HG03045 (cell line): ENCODE data around the gene HBG2.
"Not testable (repeated sequence)": the region's sequence is repeated elsewhere in the genome, so short reads cannot be mapped to it uniquely, and the experiment has no call there.

Source experiments
- ATAC-seq: cut with Tn5 transposase; IDR thresholded peaks from one replicate; pipeline ENCODE4 v1.9.1; 2021; ENCODE audit warnings: mild to moderate bottlenecking, moderate library complexity; ENCODE audit not compliant: unreplicated experiment

Gene HBG2

GRCh38 chr11:5250543-5251204 is 3.9 kb downstream of the HBG2 start:
- no peak for ATAC-seq

- not testable (repeated sequence) for ATAC-seq
Measured at GRCh38 chr11:5249807-5250396, 4.7 kb downstream of the HBG2 start, which contains the start of gene HBG1. Gene HBG1 (minus strand): TSS chr11:5249857. CDS start chr11:5249804, 53 bp downstream.

- ATAC-seq = not testable (repeated sequence)
Measured at GRCh38 chr11:5248498-5248897, 6.1 kb downstream of the HBG2 start.

GRCh38 chr11:5247472-5248192 is 6.9 kb downstream of the HBG2 start:
- ATAC-seq = no peak

- ATAC-seq = no peak
Measured at GRCh38 chr11:5246772-5247471, 7.7 kb downstream of the HBG2 start.

GRCh38 chr11:5245155-5245554 is 9.4 kb downstream of the HBG2 start:
- no peak for ATAC-seq

GRCh38 chr11:5243816-5244180 is 10.8 kb downstream of the HBG2 start:
- ATAC-seq = no peak

GRCh38 chr11:5242933-5243815 is 11.4 kb downstream of the HBG2 start:
- ATAC-seq = no peak

- no peak for ATAC-seq
Measured at GRCh38 chr11:5242208-5242607, 12.4 kb downstream of the HBG2 start.

- no peak for ATAC-seq
Measured at GRCh38 chr11:5241458-5241857, 13.1 kb downstream of the HBG2 start.

GRCh38 chr11:5240458-5240857 is 14.1 kb downstream of the HBG2 start:
- no peak for ATAC-seq

GRCh38 chr11:5240056-5240455 is 14.5 kb downstream of the HBG2 start:
- no peak for ATAC-seq

- ATAC-seq = no peak
Measured at GRCh38 chr11:5239046-5239445, 15.5 kb downstream of the HBG2 start.

GRCh38 chr11:5238486-5238885 is 16.1 kb downstream of the HBG2 start:
- no peak for ATAC-seq

GRCh38 chr11:5237420-5237819 is 17.2 kb downstream of the HBG2 start:
- no peak for ATAC-seq

- ATAC-seq = no peak
Measured at GRCh38 chr11:5235364-5236095, 19.1 kb downstream of the HBG2 start.

- no peak for ATAC-seq
Measured at GRCh38 chr11:5234381-5234834, 20.2 kb downstream of the HBG2 start, which contains the start of gene HBD. Gene HBD (minus strand): TSS chr11:5234483. CDS start chr11:5234433, 50 bp downstream.

GRCh38 chr11:5233307-5233706 is 21.3 kb downstream of the HBG2 start:
- ATAC-seq = no peak

- ATAC-seq = no peak
Measured at GRCh38 chr11:5232821-5233220, 21.8 kb downstream of the HBG2 start.

- ATAC-seq = no peak
Measured at GRCh38 chr11:5232176-5232575, 22.4 kb downstream of the HBG2 start.
